ENCODE data around the gene RPN2. TPM values are rescaled to one million over a fixed set of nuclear protein-coding genes. Genes with fewer than 3 reads are reported as not detected.

Gene RPN2
- total RNA-seq, 1 experiment from 2014 or later = 185 TPM

GRCh38 chr20:37279820-37280219, 100.7 kb downstream of the RPN2 start:
- Histone ChIP-seq H3F3A (ENCODE audit: insufficient read depth, low read depth) (no peaks in the 10 kb centered on the region), H2AFZ (no peak overlapping the region), H3K9me3 (ENCODE audit: insufficient read depth, low read depth) (no peaks in the 10 kb centered on the region), H3K4me2 (no peak overlapping the region), H3K27ac (no peak overlapping the region), H3K4me3 (no peak overlapping the region), H3K27me3 (ENCODE audit: insufficient read depth, low read depth) (no peaks in the 10 kb centered on the region), H4K20me1 (ENCODE audit: insufficient read depth) (no peaks in the 10 kb centered on the region), H3K79me2 (ENCODE audit: low read depth) (no peaks in the 10 kb centered on the region), H3K4me1 (replicated peaks; ENCODE audit: insufficient read depth) (no peaks in the 10 kb centered on the region), H3K9me2 (ENCODE audit: insufficient read depth) (no peaks in the 10 kb centered on the region), H3K36me3 (ENCODE audit: low read depth) (no peaks in the 10 kb centered on the region)
- intact Hi-C loops (cut with micrococcal nuclease; ENCODE audit: unreplicated experiment) = no loop called here
- BruUV-seq (replicated peaks) = no TSS peak
- no peak for TF ChIP-seq EZH2 (IDR thresholded peaks at IDR 0.05; ENCODE audit: low read depth)
- TF ChIP-seq CTCF (conservative IDR thresholded peaks at IDR 0.05) = no peak
- POLR2A ChIA-PET (ENCODE audit: unreplicated experiment) = interaction anchor here (1.0 kb wide), 1 partner anchor 10 kb away, joined by 3 read pairs; the partner anchor contains the start of gene MANBAL
- no peak for DNase-seq
- CTCF ChIA-PET = interaction anchor here (0.6 to 0.7 kb wide), 2 partner anchors 13 to 1433 kb away, joined by 3 read pairs; no protein-coding TSS in a partner anchor

GRCh38 chr20:37280403-37280802, 101.3 kb downstream of the RPN2 start:
- H3K36me3 ChIP-seq (ENCODE audit: low read depth) = no peaks in the 10 kb centered on the region
- ChIA-PET POLR2A (ENCODE audit: unreplicated experiment) (interaction anchor here (1.0 kb wide), 1 partner anchor 9 kb away, joined by 3 read pairs; the partner anchor contains the start of gene MANBAL), CTCF (interaction anchor here (0.7 kb wide), 1 partner anchor 13 kb away, joined by 3 read pairs; no protein-coding TSS in a partner anchor)

GRCh38 chr20:37282556-37282955, 103.4 kb downstream of the RPN2 start:
- no peaks in the 10 kb centered on the region for H3K79me2 ChIP-seq (ENCODE audit: low read depth)
- no peaks in the 10 kb centered on the region for H3K4me1 ChIP-seq (replicated peaks; ENCODE audit: insufficient read depth)
- TF ChIP-seq CTCF (conservative IDR thresholded peaks at IDR 0.05) = peak; percentile 29; the same call in 1 of the 2 replicates
- no peak for TF ChIP-seq EZH2 (IDR thresholded peaks at IDR 0.05; ENCODE audit: low read depth)
- intact Hi-C loops (cut with micrococcal nuclease; ENCODE audit: unreplicated experiment) = no loop called here
- no TSS peak for BruUV-seq (replicated peaks)
- no peak overlapping the region for H3K27ac ChIP-seq
- no peaks in the 10 kb centered on the region for H3K36me3 ChIP-seq (ENCODE audit: low read depth)
- ChIA-PET CTCF (no interaction called here), POLR2A (ENCODE audit: unreplicated experiment) (interaction anchor here (0.6 to 0.7 kb wide), 2 partner anchors 458 to 1828 kb away, joined by 3 read pairs; no protein-coding TSS in a partner anchor)
- no peak overlapping the region for H2AFZ ChIP-seq
- H3F3A ChIP-seq (ENCODE audit: insufficient read depth, low read depth) = no peaks in the 10 kb centered on the region
- H3K27me3 ChIP-seq (ENCODE audit: insufficient read depth, low read depth) = no peaks in the 10 kb centered on the region
- H4K20me1 ChIP-seq (ENCODE audit: insufficient read depth) = no peaks in the 10 kb centered on the region
- no peak for DNase-seq
- no peaks in the 10 kb centered on the region for H3K9me3 ChIP-seq (ENCODE audit: insufficient read depth, low read depth)
- no peak overlapping the region for H3K4me3 ChIP-seq
- no peak overlapping the region for H3K4me2 ChIP-seq
- no peaks in the 10 kb centered on the region for H3K9me2 ChIP-seq (ENCODE audit: insufficient read depth)

More at GRCh38 chr20:37280403-37280802, 101.3 kb downstream of the RPN2 start:
- Histone ChIP-seq H3K79me2 (ENCODE audit: low read depth) (no peaks in the 10 kb centered on the region), H3K4me1 (replicated peaks; ENCODE audit: insufficient read depth) (no peaks in the 10 kb centered on the region), H3K9me3 (ENCODE audit: insufficient read depth, low read depth) (no peaks in the 10 kb centered on the region), H3F3A (ENCODE audit: insufficient read depth, low read depth) (no peaks in the 10 kb centered on the region), H3K4me3 (no peak overlapping the region), H3K27me3 (ENCODE audit: insufficient read depth, low read depth) (no peaks in the 10 kb centered on the region), H4K20me1 (ENCODE audit: insufficient read depth) (no peaks in the 10 kb centered on the region), H3K9me2 (ENCODE audit: insufficient read depth) (no peaks in the 10 kb centered on the region), H3K27ac (no peak overlapping the region), H2AFZ (no peak overlapping the region), H3K4me2 (no peak overlapping the region)
- no TSS peak for BruUV-seq (replicated peaks)
- intact Hi-C loops (cut with micrococcal nuclease; ENCODE audit: unreplicated experiment) = no loop called here
- TF ChIP-seq EZH2 (IDR thresholded peaks at IDR 0.05; ENCODE audit: low read depth) = no peak
- TF ChIP-seq CTCF (conservative IDR thresholded peaks at IDR 0.05) = no peak
- no peak for DNase-seq
